GM12872 (cell line): ENCODE results near the gene ULK4.

Source experiments
- CTCF ChIP-seq: IDR thresholded peaks from 3 replicates; pipeline ENCODE4 v1.5.1; 2011; ENCODE audit warnings: low read depth, mild to moderate bottlenecking, low read length, moderate library complexity; ENCODE audit not compliant: insufficient read depth

Gene ULK4

DNA sequence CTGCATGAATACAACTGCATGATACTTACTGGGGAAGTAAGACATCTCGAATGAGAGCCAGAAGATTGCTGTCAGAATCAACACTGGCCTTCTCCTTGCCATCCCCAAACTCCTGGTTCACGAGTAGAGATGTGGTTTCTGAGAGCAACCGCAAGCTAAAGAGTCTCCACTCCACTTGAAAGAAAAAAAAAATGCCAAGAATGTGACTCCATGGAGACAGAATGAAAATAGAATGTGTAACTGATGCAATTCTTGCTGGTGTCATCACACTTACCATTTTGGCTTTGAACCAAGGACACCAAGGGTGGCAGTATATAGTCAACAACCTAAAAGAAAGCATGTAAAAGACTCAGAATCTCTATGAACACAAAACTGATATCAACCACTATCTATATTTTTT is 280.4 kb downstream of the ULK4 start:
- no peak for TF ChIP-seq CTCF

DNA sequence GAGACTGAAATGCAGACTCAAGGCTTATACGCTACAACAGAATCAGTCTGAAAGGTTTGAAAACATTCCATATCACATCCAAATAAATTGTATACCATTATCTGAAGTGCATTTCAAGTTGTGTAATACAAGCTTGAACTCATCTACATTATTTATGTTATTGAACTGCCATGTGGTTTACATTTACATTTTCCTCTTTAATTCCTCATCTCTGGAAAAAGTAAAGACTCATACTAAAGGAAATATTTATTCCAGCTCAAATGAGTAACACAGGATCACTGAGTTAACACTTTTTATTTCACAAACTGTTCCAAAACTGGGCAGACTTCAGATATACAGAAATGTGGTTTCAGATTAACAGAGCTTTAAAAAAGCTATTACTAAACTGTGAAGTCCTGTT is 282.5 kb downstream of the ULK4 start:
- no peak for TF ChIP-seq CTCF

DNA sequence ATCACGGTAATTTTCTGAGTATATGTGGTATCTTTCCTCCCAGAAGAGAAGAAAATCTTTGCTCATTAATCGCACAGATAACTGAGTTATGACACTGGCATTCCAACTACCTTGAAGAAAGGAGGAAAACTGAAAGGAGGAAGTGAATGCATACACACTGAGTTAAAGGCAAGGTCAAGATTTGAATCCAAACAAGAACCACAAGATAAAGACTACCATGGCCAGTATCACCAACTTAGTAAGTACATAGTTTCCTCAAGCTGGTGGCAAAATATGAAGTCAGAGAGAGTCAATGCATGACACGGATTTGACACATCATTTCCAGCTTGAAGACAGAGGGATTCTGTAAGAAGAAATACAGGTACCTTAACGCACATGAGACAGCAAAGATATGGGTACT is 287.5 kb downstream of the ULK4 start:
- TF ChIP-seq CTCF = no peak

GRCh38 chr3:41673650-41674049 is 288.3 kb downstream of the ULK4 start:
- no peak for TF ChIP-seq CTCF

- no peak for TF ChIP-seq CTCF
Observed at GRCh38 chr3:41668379-41668778, 293.5 kb downstream of the ULK4 start.

DNA sequence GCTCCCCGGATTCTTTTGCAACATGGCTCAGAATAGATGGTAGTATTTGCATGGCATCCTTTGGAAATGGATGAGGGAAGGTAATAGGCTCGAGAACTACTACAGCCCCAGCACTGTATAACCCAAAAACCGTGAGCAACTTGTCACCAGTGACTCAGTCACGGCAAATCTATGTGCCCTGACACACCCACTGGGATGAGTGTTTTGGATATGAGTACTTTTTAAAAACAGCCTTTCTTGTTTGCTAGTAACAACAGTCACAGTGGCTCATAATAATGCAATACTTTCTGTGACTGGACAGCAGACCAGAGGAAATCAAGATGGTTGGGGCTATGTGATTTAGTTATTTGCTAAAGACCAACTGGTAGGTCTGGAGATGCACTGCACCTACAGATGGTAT is 299.6 kb downstream of the ULK4 start:
- TF ChIP-seq CTCF = no peak

- TF ChIP-seq CTCF = no peak
Observed at GRCh38 chr3:41661796-41662195, 300.1 kb downstream of the ULK4 start.

- TF ChIP-seq CTCF = no peak
Observed at GRCh38 chr3:41660510-41660909, 301.4 kb downstream of the ULK4 start.
